GM13976 (cell line): Measurements from ENCODE around the gene HOXB5.
A peak's percentile ranks its signal among the peaks of the same experiment; 100 is the strongest.

Experiments used
- DNase-seq: peaks from one replicate; pipeline ENCODE4 v3.0.0; 2012; ENCODE audit warnings: low spot score
- in situ Hi-C: fragments of 300-500 bp; cut with MboI; formaldehyde crosslinking; loops from one replicate; pipeline ENCODE4 v1.12.0; 2022; ENCODE audit warnings: low sequenced_read_pairs, mixed read lengths, inconsistent platforms; ENCODE audit not compliant: unreplicated experiment
- TF ChIP-seq, protein P1 (sequence below): IDR thresholded peaks from 2 replicates; pipeline ENCODE4 v1.5.1; 2012; ENCODE audit warnings: borderline replicate concordance, mild to moderate bottlenecking; ENCODE audit not compliant: insufficient read depth; ENCODE audit errors: extremely low read depth, missing control alignments, control extremely low read depth

Gene HOXB5

DNA sequence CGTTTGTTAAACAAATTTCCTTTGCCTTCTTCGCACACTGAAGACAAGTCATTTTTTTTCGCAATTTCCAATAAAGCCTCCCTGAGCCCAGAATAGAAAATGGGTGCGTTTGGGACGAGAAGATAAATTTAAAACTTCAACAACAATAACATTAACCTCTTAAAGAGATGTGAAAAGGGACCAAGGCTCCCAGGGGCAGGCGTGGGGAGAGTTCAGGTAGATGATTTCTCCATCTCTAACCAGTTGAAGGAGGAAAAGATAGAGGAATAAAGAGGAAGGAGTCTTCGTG, 14.2 kb downstream of the HOXB5 start:
- in situ Hi-C loops, result no loop called here
- DNase-seq, result no peak

DNA sequence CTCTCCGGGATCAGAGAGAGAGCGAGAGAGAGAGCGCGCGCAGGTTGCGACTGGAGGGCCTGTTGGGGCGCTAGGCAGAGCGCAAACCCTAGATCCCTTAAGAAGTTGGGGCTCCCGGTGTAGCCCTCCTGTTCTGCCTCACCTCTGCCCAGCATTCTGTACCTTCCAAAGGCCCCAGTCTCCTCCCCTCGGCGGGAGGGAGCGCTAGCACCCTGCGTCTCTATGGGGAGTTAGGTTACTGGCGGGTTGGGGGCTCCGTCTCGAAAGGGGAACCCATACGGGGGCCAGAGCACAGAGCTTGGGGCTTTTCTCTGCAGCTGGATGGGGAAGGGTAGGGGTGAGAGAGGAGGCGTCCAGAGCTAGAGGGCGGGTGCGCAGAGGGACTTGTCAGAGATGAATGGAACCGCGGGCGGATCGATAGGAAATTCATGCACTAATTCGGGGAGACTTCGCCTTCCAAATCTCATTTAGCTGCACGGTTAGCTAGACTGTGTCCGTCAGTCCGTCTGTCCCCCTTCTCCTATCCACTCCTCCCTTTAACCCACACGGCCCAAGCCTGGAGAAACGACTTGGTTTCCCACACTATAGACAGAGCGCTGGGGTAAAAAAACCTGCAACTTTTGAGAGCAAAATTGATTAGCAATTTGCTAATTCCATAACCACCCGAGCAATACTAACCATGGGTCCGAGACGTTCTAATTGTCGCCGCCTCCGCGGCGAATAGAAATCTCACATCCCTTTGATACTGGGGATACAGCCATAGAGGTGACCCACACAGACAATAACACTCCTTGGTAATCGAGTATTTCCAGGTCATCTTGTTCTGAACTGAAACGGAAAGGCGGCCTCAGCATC, 14.7 kb downstream of the HOXB5 start:
- in situ Hi-C loops, result no loop called here
- TF ChIP-seq, protein P1, sequence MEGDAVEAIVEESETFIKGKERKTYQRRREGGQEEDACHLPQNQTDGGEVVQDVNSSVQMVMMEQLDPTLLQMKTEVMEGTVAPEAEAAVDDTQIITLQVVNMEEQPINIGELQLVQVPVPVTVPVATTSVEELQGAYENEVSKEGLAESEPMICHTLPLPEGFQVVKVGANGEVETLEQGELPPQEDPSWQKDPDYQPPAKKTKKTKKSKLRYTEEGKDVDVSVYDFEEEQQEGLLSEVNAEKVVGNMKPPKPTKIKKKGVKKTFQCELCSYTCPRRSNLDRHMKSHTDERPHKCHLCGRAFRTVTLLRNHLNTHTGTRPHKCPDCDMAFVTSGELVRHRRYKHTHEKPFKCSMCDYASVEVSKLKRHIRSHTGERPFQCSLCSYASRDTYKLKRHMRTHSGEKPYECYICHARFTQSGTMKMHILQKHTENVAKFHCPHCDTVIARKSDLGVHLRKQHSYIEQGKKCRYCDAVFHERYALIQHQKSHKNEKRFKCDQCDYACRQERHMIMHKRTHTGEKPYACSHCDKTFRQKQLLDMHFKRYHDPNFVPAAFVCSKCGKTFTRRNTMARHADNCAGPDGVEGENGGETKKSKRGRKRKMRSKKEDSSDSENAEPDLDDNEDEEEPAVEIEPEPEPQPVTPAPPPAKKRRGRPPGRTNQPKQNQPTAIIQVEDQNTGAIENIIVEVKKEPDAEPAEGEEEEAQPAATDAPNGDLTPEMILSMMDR, result no peak
- DNase-seq, result no peak

More for the DNA sequence above, 14.2 kb downstream of the HOXB5 start:
- TF ChIP-seq, protein P1, result no peak

DNA sequence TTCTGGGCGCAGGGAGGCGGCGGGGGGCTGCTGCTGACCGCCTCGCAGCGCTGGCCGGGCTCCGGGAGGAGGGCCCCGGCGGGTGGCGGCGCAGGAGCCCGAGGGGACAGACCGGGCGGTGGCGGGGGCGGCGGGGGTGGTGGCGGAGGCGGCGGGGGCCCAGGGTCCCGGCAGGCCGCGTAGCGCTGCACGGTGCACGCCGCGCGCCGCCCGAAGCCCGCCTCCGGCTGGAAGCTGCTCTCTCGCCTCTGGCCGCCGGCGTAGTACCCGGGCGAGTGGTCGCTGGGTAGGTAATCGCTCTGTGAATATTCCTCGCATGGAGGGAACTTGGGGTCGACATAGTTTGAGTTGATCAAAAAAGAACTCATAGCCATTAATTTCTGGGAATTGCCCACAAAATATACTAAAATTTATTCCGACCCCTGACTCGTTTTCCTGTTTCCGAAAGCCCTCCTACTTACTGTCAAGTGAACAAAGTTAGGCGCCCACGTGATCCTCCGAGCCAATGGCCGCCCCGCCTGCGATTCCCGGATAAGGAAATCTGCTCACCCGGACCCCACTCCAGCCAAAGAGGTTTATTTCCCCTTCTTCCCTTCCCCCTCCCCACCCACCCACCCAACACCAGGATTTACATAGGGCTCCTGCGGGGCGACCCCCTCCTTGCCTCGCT, 15.5 kb downstream of the HOXB5 start, which contains the start of gene HOXB4:
TSS of gene HOXB4 (minus strand) at position 405 of the 670 bp plus-strand sequence. CDS start at position 374, 31 bp downstream.
- TF ChIP-seq, protein P1, result no peak

DNA sequence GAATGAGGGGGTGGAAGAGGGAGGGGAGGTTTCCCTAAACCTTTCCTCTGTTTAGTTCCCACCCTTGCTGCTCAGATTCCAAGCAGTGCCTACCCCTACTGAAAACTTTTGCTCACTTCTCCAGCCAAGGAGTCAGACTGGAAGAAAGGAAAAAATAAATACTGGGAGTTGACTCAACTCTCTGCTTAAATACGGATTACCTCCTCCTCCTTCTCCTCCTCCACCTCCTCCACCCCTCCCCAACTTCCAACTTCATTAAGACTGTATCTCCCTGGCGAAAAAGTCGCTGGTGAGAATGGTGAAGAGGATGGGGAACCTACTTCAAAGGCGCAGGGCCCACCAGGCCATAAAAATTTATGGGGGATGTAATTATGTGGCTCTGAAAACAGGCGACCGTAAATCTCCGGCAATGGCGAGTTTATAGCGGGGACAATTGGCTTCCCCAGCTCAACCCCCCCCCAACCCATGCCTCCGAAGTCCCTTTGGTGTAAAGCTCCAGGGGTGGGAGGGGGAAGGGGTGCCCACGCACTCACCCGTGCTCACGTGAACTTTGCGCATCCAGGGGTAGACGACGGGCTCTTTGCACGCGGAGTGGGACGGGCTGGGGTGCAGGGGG, 16.1 kb downstream of the HOXB5 start:
- TF ChIP-seq, protein P1, result no peak
- DNase-seq, result peak; percentile 54
- in situ Hi-C loops, result no loop called here

More for the DNA sequence above, 15.5 kb downstream of the HOXB5 start, which contains the start of gene HOXB4:
- in situ Hi-C loops, result no loop called here
- peak; percentile 82 for DNase-seq

DNA sequence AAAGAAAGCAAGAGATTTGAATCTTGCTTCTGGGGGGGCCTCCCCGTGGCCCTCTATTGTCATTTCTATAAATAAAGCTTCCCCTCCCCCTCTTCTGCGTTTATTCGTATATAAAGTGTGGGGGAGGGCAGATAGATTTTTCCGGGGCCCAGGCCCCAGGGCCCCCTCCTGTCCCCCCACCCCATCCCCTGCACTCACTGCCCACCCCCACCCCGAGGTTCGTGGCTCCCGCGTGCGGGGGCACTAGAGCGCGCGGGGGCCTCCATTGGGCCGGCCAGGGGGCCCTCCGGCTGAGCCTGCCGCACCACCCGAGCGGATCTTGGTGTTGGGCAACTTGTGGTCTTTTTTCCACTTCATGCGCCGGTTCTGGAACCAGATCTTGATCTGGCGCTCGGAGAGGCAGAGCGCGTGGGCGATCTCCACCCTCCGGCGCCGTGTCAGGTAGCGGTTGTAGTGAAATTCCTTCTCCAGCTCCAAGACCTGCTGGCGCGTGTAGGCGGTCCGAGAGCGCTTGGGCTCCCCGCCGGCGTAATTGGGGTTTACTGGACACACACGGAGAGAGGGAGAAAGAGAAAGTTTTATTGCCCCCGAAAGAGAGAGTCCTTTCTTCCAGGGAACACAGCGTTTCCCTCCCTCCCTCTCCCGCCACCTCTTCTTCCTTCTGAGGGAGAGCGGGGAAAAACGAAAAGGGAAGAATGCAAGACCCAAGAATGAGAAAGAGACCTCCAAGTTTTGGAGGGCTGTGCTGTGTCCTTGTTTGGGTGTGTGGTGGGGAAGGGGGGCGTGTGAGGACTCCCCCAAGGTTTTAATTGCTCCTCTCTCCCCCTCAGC, 16.9 kb downstream of the HOXB5 start:
- no peak for DNase-seq
- TF ChIP-seq, protein P1, result no peak
- in situ Hi-C loops, result no loop called here

DNA sequence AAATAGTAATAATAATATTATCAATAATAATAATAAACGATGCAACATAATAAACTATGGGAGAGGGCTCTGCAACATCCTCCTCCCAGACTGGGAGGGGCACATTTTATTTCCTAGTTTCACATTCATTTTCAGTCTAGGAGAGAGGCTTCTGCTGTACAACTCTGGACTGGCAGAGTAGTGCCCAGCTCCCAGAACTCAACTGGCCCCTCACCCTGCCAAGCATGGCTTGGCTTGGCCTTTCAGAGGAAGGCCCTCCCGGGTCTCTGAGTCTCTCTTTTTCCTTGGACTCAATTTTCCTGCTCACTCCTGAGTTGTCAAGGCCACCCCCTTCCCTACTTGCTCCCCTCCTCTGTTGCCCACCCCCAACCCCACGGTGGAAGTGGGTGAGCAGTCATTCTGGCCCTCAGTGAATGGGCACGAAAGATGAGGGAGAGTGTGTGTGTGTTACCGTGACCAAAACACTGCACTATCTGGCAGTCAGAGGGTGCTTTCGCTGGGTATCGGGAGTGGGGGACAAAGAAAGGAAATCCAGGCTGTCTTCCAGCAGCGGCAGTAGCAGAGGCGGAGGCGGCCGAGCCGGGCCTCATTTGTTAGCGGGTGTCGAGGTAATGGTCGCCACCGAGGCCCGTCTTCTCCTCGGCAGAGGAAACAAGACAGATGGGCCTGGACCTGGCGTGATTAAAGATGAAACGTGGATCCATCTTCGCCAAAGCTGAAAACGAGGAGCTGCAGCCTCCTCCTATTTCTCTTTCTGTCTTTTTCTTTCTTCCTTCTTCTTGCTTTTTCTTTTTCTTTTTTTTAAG, 17.7 kb downstream of the HOXB5 start:
- no peak for DNase-seq
- in situ Hi-C loops, result no loop called here
- TF ChIP-seq, protein P1, result no peak
